Measurements from ENCODE around the gene BBS4.
A peak's percentile ranks its signal among the peaks of the same experiment; 100 is the strongest.
"Not testable (repeated sequence)": the region's sequence is repeated elsewhere in the genome, so short reads cannot be mapped to it uniquely, and the experiment has no call there.

The BBS4 gene

GRCh38 chr15:72698938-72699337 lies 12.9 kb downstream of the BBS4 start:
- no peak for DNase-seq (ENCODE audit: extremely low read depth, low read depth)

DNA sequence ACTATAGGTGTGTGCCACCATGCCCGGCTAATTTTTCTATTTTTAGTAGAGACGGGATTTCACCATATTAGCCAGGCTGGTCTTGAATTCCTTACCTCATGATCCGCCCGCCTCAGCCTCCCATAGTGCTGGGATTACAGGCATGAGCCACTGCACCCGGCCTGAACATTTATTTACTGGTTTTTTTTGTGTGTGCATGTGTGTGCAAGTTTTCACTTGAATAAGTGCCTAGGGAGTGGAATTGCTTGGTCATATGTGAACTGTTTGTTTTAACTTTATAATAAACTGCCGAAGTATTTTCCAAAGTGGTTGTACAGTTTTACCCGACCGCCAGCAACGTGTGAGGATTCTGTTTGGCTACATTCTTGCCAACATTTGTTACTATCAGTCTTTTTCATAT lies 14.1 kb downstream of the BBS4 start:
- no peak for TF ChIP-seq CTCF (IDR thresholded peaks at IDR 0.05; ENCODE audit: low read depth, low read length)
- DNase-seq (ENCODE audit: extremely low read depth, low read depth): no peak

More at GRCh38 chr15:72698938-72699337, 12.9 kb downstream of the BBS4 start:
- TF ChIP-seq CTCF (IDR thresholded peaks at IDR 0.05; ENCODE audit: low read depth, low read length): no peak

- no peak for DNase-seq (ENCODE audit: extremely low read depth, low read depth)
- TF ChIP-seq CTCF (IDR thresholded peaks at IDR 0.05; ENCODE audit: low read depth, low read length): no peak
These were observed 20.3 kb downstream of the BBS4 start for GRCh38 chr15:72706266-72706665.

- not testable (repeated sequence) for DNase-seq (ENCODE audit: extremely low read depth, low read depth)
These were observed 22.7 kb downstream of the BBS4 start for GRCh38 chr15:72708551-72709303.

GRCh38 chr15:72722071-72722696 lies 36.2 kb downstream of the BBS4 start:
- peak; percentile 79 for TF ChIP-seq CTCF (IDR thresholded peaks at IDR 0.05; ENCODE audit: low read depth, low read length)
- peak; percentile 51 for DNase-seq (ENCODE audit: extremely low read depth, low read depth)

DNA sequence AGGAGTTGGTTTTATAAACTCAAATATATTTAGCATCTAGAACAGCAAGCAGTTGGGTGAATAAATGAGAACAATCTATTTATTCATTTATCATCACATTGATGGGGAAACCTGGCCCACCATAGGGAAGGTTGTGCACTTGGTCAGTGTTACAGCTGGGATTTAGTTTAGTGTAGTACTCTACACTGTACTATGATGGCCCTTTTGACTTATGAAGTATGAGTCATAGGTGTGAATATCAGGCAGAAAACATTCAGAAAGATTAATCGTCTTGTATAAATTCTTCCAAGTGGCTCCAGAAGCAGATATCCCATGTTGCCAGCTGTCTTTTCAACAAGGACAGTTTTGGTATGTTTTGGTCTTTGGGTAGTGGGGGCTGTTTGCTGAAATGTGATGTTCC lies 38.0 kb downstream of the BBS4 start:
- no peak for TF ChIP-seq CTCF (IDR thresholded peaks at IDR 0.05; ENCODE audit: low read depth, low read length)

DNA sequence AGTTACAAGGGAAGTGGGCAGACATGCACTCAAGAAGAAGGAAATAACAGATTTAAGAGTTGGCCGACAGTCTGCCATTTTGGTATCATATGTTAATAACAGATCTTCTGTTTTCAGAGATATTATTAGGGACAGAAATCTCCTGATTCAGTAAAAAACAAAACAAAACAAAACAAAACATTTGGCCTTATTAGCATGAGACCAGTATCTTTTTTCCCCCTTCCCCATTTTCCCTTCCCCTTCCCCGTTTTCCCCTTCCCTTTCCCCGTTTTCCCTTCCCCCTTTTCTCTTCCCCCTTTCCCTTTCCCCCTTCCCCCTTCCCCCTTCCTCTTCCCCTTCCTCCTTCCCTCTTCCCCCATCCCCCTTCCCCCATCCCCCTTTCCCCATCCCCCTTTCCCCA lies 39.4 kb downstream of the BBS4 start:
- no peak for DNase-seq (ENCODE audit: extremely low read depth, low read depth)
- no peak for TF ChIP-seq CTCF (IDR thresholded peaks at IDR 0.05; ENCODE audit: low read depth, low read length)

More for the DNA sequence above, 38.0 kb downstream of the BBS4 start:
- DNase-seq (ENCODE audit: extremely low read depth, low read depth): no peak

DNA sequence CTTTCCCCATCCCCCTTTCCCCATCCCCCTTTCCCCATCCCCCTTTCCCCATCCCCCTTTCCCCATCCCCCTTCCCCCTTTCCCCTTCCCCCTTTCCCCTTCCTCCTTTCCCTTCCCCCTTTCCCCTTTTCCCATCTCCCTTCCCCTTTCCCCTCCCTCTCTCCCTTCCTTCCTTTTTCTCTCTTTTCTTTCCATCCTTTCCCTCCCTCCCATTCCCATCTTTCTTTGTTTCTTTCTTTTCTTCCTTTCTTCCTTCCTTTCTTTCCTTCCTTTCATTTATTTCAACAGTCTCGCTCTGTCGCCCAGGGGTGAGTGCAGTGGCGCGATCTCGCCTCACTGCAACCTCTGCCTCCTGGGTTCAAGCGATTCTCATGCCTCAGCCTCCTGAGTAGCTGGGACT lies 39.8 kb downstream of the BBS4 start:
- not testable (repeated sequence) for DNase-seq (ENCODE audit: extremely low read depth, low read depth)

Measured in AG09319 (cell line).